NCI-H146 treated with DMSO at 0.1 percent for 48 hours (cell line): Measurements from ENCODE around the gene DDX17.

Experiments
- DNase-seq: peaks from one replicate; lab custom pipeline; 2025; ENCODE audit not compliant: unreplicated experiment; lab: John Stamatoyannopoulos, UW

DDX17 gene

DNA sequence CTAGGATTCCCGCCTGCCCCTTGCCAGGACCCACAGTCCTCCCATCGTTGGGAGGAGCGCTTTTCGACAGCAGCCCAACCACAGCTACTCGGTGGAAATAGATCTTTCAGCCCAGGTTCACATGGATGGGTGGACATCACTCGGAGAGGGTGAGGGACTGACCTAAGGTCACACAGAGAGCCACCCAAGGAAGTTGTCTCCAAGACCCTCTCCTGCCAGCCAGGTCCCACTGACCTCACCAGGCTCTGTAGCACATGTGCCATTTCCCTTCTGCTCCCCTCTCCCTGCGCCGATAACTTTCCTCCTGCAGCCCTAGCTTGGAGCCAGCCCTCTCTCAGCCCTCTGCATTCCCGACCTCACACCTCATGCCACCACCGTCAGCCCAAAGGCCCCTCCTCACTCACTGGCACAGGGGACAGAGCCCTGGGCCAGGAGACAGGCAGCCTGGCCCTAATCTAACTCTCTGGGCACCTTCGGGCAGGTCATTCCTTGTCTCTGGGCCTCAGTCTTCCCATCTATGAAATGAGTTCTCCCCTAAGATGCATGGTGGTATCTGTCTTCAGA lies 55.8 kb downstream of the DDX17 start:
- DNase-seq, result no peak

DNA sequence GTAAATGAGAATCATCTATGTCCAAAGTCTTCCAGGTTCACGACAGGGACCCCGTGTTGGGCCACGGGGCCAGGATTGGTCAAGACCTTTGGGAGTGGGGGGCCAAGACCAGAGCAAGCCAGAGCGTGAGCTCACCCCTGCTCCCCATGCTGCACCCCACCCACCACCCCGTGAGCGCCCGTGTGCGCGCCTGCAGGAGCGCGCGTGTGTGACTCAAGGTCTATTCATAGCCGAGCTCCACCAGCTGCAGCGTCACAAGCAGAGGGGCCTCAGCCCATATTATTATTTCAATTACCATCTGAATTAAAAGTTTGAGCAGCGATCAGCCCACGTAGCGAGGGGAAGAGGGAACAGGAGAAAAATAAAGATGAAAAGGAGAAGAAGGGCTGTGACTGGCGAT lies 56.3 kb downstream of the DDX17 start:
- DNase-seq, result no peak

- DNase-seq, result no peak
Measured at GRCh38 chr22:38448945-38449745, 57.0 kb downstream of the DDX17 start.

DNA sequence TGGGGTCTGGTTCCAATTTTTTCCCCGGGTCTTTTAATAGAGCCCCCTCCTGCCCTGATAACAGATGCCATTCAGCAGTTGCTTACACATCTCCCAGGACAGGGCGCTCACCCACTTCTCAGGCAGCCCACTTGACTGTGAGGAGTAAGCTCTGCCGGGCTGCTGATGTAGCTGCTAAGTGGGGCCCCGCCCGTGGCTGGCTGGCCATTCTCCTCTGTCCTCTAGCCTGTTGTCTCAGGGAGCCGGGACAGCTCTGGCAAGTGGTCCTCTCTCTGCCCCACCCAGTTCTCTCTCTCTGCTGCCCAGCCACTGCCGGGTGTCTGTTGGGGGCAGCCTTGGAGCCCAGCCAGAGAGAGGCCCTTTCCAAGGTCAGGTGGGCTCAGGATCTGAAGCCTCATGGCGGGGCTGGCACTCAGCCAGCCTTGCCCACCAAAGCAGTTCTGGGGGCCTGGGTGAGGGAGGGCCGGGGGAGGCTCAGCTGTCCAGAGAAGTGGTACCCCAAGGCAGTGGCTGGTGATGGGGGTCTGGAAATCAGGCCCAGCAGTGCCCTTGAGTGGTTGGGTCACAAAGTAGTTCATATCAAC lies 60.0 kb downstream of the DDX17 start:
- DNase-seq, result no peak

DNA sequence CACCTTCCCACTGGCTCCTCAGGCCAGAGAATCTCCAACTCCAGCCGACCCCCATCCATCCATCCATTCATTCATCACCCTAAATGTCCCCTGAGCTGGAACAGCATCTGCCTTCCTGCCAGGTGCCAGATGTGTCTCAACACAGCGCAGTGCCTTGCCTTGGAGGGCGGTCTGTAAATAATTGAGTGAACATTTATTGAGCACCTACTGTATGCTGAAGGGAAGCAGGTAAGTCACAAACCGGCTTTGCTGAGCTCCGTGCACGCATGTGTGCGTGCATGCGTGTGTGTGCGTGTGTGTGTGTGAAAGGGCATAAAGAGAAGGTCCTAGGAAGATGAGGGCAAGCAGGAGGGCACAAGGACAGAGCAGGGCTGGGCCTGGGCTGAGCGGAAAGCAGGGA lies 61.3 kb downstream of the DDX17 start:
- DNase-seq, result no peak

DNA sequence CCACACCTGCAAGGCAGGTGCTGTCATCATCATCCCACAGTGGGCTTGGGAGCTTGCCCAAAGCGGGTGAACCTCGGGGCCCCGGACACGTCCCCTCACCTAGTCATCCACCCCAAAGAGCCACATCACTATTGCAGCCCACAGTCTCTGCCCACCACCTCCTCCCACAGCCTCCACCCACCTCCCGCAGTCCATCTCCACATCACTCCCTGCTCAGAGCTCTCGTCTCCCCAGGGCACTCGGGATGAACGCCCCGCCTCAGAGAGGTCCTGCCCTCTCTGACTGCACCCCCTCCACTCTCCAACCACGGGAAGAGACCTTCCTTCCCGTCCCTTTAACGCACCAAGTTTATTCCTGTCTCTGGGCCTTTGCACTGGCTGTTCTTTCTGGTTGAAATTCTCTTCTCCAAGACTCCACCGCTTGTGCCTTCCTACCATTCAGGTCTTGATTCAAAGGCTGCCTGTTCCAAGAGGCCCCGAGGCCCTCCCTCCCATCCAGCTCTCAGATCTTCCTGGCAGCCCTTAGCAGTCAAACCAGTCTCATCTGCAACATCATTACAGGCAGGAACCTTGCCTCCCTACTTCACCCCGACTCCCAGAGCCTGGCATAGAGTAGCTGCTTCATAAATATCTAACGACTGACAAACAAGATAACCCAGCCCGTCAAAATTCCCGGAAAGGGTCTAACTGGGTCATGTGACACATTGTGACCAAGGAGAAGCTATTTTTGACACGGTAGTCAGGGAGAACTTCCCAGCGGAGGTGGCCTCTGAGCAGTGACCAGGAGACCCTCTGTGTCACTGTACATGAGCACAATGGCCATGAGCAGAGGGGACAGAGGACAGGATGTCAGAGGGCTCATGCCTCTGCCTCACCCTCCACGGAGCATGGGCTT lies 62.2 kb downstream of the DDX17 start:
- no peak for DNase-seq

GRCh38 chr22:38442967-38443627 lies 63.0 kb downstream of the DDX17 start:
- DNase-seq, result no peak

- DNase-seq, result no peak
Measured at GRCh38 chr22:38441620-38442287, 64.4 kb downstream of the DDX17 start.

DNA sequence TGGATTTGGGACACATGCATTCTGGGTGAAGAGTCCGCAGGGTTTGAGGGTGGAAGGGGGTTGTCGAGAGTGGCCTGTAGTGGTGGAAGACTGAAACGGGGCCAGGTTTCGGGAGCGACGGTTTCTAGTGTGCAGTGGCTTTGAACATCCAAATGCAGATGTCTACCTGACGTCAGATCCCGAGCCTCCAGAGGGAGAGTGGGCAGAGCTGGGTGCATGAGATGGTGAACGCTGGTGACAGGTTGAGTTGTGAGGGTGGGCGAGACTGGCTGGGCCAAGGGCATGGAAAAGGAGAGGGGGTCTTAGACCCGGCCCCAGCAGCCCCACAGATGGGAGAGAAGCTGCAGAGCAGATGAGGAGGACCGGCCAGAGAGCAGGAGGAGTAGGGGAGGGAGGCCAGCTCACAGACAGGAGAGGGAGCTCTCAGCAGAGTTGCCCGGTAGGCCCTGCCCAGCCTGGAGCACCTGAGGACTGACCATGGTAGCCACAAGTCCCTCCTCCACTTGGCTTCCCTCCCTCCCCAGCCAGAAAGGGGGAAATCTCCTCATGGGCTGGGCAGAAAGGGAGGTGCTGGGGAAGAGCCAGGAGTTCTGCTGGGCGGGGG lies 65.3 kb downstream of the DDX17 start:
- no peak for DNase-seq

DNA sequence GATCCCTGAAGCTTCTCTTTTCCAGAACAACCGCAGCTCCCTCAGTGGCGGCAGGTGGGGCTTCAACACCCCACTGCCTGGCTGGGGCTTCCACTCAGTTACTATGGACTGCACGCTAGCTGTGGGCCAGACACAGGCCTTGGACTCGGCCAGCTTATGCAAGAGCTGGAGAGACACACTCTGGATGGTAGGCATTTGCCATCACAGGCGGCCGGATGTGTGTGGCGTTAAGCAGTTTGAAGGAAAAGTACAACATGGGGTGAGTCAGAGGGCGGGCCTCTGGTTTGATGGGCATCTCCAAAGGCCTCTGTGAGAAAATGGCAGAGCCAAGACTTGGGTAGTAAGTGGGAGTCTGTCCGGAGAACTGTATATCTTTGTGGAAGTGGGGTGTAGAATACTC lies 68.7 kb downstream of the DDX17 start:
- DNase-seq, result no peak

GRCh38 chr22:38436629-38437395 lies 69.3 kb downstream of the DDX17 start:
- DNase-seq, result no peak

DNA sequence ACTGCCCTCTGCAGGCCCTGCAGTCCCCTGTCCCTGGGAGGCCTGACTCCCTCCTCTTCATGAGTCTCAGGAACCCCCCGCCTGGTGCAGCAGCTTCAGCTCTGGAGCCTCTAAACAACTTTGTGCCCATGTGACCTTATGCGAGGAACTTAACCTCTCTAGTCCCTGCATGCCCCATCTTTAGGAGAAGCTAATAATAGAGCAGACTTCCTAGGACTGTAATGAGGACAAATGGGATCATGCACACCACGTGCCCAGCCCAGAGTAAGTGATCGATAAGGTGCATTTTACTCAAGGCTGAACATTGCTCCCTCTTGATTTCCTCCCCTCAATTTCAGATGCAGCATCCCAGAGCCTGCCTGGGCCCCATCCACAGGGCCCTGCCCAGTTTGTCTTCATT lies 70.1 kb downstream of the DDX17 start:
- DNase-seq, result no peak

- no peak for DNase-seq
Measured at GRCh38 chr22:38435010-38435409, 71.1 kb downstream of the DDX17 start.

GRCh38 chr22:38433871-38434270 lies 72.2 kb downstream of the DDX17 start:
- DNase-seq, result no peak
